NCI-H1048 (cell line): ENCODE measurements around the gene ARHGDIB.

Source experiments
- DNase-seq: peaks from one replicate; lab custom pipeline; 2025; lab: John Stamatoyannopoulos, UW

ARHGDIB gene

GRCh38 chr12:14956024-14956891, 5.1 kb downstream of the ARHGDIB start:
- DNase-seq = no peak

- no peak for DNase-seq
Observed at GRCh38 chr12:14954269-14954668, 7.1 kb downstream of the ARHGDIB start.

DNA sequence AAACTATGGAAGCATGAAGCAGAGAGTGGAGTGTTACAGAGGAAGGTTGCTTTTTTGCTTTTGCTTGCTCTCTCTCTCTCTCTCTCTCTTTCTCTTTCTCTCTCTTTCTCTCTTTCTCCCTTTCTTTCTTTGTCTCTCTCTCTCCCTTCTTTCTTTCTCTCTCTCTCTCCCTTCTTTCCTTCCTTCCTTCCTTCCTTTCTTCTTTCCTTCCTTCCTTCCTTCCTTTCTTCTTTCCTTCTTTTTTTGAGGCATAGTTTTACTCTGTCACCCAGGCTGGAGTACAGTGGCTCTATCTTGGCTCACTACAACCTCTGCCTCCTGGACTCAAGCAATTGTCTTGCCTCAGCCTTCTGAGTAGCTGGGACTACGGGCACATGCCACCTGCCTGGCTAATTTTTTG, 7.6 kb downstream of the ARHGDIB start:
- DNase-seq = no peak

GRCh38 chr12:14952299-14952921, 9.0 kb downstream of the ARHGDIB start:
- DNase-seq = no peak

- DNase-seq = no peak
Observed at GRCh38 chr12:14951851-14952250, 9.6 kb downstream of the ARHGDIB start.

DNA sequence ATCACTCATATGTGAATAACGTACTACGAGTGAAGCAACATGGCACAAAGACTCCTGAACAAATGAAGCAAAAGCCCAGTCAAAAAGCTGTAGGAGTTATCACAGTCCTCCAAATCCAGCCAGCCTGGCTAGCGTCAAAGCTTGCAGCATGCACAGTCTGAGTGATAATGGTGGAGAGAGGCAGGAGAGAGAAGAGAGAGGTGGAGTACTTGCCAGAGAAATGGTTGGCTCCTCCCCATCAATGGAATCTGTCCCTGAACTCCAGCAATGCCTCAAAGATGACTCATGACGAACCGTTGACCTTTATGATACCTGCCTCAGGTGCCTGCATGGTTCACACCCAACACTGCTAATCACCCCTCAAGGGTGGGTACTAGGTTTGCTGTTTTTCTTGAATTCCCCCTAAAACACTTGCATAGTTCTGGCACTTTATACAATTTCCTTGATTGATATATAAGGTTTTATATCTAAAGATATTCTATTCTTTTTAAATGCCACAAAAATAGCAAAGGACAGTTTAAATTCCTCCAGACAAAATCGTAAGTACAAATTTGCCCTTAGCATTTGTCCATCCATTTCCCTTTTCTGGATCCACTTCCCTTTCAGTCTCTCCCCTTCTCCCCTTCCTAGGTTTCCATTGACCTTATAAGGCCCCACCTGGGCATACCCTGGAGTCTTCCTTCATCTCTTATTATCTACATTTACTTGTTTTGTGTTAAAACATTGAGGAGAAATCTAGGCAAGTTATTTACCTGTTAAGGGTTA, 10.2 kb downstream of the ARHGDIB start:
- no peak for DNase-seq

- DNase-seq = no peak
Observed at GRCh38 chr12:14950421-14950820, 11.0 kb downstream of the ARHGDIB start.

DNA sequence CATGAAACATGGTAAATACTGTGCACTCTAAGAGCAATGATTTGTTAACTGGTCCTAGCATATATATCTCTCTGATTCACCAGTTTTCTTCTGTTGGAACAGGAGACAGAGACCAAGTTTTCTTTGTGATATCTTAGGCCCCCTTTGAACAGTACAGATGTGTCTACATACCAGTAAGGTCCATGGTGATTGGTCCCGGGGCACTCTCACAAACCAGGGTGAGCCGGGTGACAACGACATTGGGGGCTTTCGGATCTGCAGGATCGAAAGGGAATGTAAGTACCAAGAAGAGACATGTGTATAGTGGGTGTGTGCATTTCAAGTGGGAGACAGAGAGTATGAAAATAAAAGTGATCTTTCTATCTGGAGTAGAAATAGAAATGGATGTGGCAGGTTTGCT, 11.8 kb downstream of the ARHGDIB start:
- DNase-seq = no peak

DNA sequence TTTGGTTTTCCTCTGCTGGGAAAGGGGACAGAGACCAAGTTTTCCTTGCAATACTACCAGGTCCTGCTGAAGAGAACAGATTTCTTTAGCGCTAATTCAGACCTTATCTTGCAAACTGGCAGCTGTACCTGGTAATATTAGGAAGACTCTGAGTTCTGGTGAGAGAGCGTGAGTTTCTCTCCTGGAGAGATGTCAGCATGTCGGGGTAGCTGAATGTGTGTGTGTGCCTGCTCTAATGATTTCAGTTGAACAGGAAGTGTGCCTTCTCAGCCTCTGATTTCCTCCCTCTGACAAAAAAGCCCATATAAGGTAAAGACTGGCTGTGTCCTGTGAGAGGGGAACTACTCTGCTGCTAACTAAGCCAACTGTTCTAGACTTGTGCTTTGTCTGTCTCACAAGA, 12.7 kb downstream of the ARHGDIB start:
- DNase-seq = no peak

DNA sequence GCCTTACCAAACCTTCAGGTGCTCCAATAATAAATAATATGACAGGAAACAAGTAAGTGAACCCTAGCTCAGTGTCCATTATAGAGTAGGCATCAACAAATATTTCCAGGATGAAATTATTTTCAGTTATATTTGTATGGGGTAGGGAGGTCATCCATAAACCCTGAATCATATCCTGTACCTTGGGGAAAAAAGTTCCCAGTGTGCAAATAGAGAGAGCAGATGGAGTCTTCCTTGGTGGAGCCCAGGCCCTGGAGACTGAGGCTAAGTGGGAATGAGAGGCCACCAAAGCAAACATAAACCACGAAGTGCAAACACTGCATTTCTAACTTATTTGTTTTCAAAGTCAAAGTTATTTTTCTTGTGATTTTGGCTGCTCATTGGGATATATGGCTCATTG, 14.5 kb downstream of the ARHGDIB start:
- DNase-seq = no peak

- no peak for DNase-seq
Observed at GRCh38 chr12:14946162-14946561, 15.2 kb downstream of the ARHGDIB start.

- DNase-seq = no peak
Observed at GRCh38 chr12:14942196-14942931, 19.0 kb downstream of the ARHGDIB start.

DNA sequence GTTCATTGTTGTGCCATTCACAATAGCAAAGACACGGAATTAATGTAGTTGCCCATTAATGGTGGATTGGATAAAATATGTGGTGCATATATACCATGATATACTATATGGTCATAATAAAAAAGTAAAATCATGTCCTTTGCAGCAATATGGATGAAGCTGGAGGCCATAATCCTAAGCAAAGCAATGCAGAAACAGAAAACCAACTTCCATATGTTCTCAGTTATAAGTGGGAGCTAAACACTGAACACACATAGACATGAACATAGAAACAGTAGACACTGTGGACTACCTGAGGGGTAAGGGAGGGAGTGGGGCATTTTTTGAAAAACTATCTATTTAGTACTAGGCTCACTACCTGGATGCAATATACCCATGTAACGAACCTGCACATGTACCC, 20.0 kb downstream of the ARHGDIB start:
- no peak for DNase-seq

DNA sequence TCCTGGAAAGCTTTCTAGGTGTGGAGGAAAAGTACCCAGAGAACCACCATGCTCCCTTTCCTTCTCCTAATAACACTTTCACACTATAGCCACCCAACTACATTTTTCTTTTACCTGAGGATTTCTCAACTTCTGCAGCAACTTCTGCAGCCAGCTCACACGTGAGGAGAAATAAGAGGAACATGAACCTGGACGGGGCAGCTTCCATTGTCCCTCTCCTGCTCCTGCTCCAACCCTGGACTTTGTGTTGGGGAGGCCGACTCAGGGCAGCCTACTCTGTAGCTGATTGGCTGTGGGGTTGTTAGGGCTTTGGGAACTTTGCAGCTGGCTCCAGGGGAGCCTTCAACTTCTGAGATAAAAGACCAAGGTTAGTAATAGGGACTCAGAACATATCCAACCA, 23.1 kb downstream of the ARHGDIB start, which contains the start of gene ERP27:
ERP27 (minus strand) TSS at position 237 of the 400 bp plus-strand sequence; CDS start at position 208, 29 bp downstream.
- no peak for DNase-seq

DNA sequence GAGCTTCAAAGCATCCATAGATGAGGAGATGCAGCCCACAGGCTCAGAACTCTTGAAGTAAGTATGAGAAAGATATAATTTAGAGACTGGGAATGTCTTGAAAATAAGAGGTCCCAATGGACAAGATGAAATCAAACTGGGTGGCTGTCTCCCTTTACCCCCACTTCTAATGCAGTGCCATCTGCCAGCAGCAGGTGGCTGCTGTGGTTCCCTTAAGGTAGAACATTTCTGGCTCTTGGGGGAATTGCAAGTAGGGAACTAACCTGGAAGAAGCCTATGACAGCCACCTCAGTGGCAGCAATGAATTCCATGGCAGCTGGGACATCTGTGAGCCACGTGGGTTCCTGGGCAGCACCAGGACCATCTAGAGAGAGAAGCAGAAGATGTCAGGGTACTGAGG, 23.7 kb downstream of the ARHGDIB start:
- DNase-seq = no peak

DNA sequence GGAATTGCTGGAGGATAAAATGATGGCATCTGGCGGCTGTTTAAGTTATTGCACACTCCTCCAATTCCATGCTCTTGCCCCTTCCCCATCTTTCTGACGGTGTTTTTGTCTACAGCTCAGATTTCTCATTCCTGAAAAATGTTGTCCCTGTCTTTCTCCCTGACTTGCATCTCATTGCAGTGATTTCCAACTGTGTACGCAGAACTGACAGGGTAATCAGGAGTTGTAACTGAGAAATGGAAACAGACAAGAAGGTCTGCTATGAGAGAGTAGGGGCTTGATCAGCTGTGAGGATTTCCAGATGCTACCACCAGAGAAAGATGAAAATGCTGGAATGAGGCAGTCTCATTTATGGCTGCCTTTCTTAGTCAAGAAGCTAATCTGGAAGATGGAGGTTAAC, 24.4 kb downstream of the ARHGDIB start:
- no peak for DNase-seq

- no peak for DNase-seq
Observed at GRCh38 chr12:14936224-14936861, 25.1 kb downstream of the ARHGDIB start.

DNA sequence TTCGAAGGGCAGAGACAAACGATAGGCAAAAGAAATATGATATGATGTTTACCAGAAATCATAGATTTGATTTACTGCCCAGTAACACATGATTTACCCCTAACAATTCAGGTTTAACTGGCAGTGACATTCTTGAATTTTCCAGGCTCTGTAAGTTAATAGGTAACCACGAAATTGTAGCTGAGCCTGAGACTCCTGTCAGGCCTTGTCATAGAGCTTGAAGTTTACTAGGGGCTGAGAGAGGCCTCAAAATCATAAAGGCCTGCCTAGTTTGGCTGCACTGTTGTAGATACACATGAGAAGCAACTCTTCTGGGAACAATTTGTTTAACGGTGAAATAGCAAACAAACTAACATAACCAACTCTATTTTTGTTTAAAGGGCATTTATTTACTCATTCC, 26.4 kb downstream of the ARHGDIB start:
- no peak for DNase-seq

- DNase-seq = no peak
Observed at GRCh38 chr12:14934511-14934910, 26.9 kb downstream of the ARHGDIB start.

GRCh38 chr12:14931791-14932560, 29.4 kb downstream of the ARHGDIB start:
- DNase-seq = no peak

GRCh38 chr12:14931359-14931758, 30.0 kb downstream of the ARHGDIB start:
- no peak for DNase-seq
